ENCODE data around the gene SLC6A6. TPM values are rescaled to one million over a fixed set of nuclear protein-coding genes. Genes with fewer than 3 reads are reported as not detected.
"Not testable (repeated sequence)": the region's sequence is repeated elsewhere in the genome, so short reads cannot be mapped to it uniquely, and the experiment has no call there.

The SLC6A6 gene
- total RNA-seq, 1 experiment from 2014 or later, result 211 TPM

GRCh38 chr3:14436954-14437281, 34.5 kb downstream of the SLC6A6 start:
- DNase-seq (ENCODE audit: low spot score) (no peak), ATAC-seq (no peak)
- TF ChIP-seq ZNF281 (CRISPR knock-in tag; IDR thresholded peaks at IDR 0.05) (no peak), MXD4 (CRISPR knock-in tag; IDR thresholded peaks at IDR 0.05; ENCODE audit: borderline replicate concordance) (no peak), TP53 (CRISPR knock-in tag; IDR thresholded peaks at IDR 0.05) (no peak), MLX (CRISPR knock-in tag; IDR thresholded peaks at IDR 0.05) (no peak), OVOL2 (CRISPR knock-in tag; IDR thresholded peaks at IDR 0.05; ENCODE audit: borderline replicate concordance) (no peak), ERG (CRISPR knock-in tag; IDR thresholded peaks at IDR 0.05) (no peak), STAT6 (CRISPR knock-in tag; conservative IDR thresholded peaks at IDR 0.05; ENCODE audit: low read depth) (no peak), RORB (CRISPR knock-in tag; IDR thresholded peaks at IDR 0.05) (no peak), TEAD4 (CRISPR knock-in tag; IDR thresholded peaks at IDR 0.05) (no peak), TEAD1 (CRISPR knock-in tag; IDR thresholded peaks at IDR 0.05) (no peak), ZNF425 (CRISPR knock-in tag; conservative IDR thresholded peaks at IDR 0.05) (no peak), USF2 (CRISPR knock-in tag; IDR thresholded peaks at IDR 0.05) (no peak), ZNF317 (CRISPR knock-in tag; IDR thresholded peaks at IDR 0.05; ENCODE audit: borderline replicate concordance, low read depth) (no peak), SP1 (CRISPR knock-in tag; conservative IDR thresholded peaks at IDR 0.05) (no peak), ZNF263 (CRISPR knock-in tag; IDR thresholded peaks at IDR 0.05; ENCODE audit: low read depth) (no peak)
- peaks cover 48% of the 10 kb centered on the region for H3K4me1 Mint-ChIP-seq
- no peaks in the 10 kb centered on the region for H3K27me3 Mint-ChIP-seq (ENCODE audit: low read depth)
- ChIA-PET POLR2A (no interaction called here), CTCF (interaction anchor here (1.2 to 1.7 kb wide), 2 partner anchors 30 to 234 kb away, joined by 3 to 5 read pairs; no protein-coding TSS in a partner anchor)
- H3K27ac Mint-ChIP-seq, result peak overlapping the region; percentile 46
- no peaks in the 10 kb centered on the region for H3K9me3 Mint-ChIP-seq
- no peak overlapping the region for H3K4me3 Mint-ChIP-seq
- no peaks in the 10 kb centered on the region for H3K36me3 Mint-ChIP-seq

GRCh38 chr3:14437705-14438104, 35.3 kb downstream of the SLC6A6 start:
- TF ChIP-seq HMGA2 (CRISPR knock-in tag; IDR thresholded peaks at IDR 0.05), result peak; percentile 54; the same call in 1 of the 2 replicates
- H3K4me3 Mint-ChIP-seq; DNase-seq (ENCODE audit: low spot score); H3K27ac Mint-ChIP-seq; H3K36me3 Mint-ChIP-seq; POLR2A ChIA-PET; H3K9me3 Mint-ChIP-seq; ATAC-seq; H3K27me3 Mint-ChIP-seq (ENCODE audit: low read depth): not testable (repeated sequence)
- H3K4me1 Mint-ChIP-seq, result peaks cover 48% of the 10 kb centered on the region
- CTCF ChIA-PET, result interaction anchor here (1.2 to 1.7 kb wide), 2 partner anchors 29 to 234 kb away, joined by 3 to 5 read pairs; no protein-coding TSS in a partner anchor
